GM12872 (cell line): ENCODE measurements around the gene PFDN4.

Experiments
- TF ChIP-seq, protein P1 (sequence below): IDR thresholded peaks from 3 replicates; pipeline ENCODE4 v1.5.1; 2011; ENCODE audit warnings: low read depth, mild to moderate bottlenecking, low read length, moderate library complexity; ENCODE audit not compliant: insufficient read depth

PFDN4 gene

GRCh38 chr20:54267483-54268003 lies 59.7 kb downstream of the PFDN4 start:
- TF ChIP-seq, protein P1, sequence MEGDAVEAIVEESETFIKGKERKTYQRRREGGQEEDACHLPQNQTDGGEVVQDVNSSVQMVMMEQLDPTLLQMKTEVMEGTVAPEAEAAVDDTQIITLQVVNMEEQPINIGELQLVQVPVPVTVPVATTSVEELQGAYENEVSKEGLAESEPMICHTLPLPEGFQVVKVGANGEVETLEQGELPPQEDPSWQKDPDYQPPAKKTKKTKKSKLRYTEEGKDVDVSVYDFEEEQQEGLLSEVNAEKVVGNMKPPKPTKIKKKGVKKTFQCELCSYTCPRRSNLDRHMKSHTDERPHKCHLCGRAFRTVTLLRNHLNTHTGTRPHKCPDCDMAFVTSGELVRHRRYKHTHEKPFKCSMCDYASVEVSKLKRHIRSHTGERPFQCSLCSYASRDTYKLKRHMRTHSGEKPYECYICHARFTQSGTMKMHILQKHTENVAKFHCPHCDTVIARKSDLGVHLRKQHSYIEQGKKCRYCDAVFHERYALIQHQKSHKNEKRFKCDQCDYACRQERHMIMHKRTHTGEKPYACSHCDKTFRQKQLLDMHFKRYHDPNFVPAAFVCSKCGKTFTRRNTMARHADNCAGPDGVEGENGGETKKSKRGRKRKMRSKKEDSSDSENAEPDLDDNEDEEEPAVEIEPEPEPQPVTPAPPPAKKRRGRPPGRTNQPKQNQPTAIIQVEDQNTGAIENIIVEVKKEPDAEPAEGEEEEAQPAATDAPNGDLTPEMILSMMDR = no peak

DNA sequence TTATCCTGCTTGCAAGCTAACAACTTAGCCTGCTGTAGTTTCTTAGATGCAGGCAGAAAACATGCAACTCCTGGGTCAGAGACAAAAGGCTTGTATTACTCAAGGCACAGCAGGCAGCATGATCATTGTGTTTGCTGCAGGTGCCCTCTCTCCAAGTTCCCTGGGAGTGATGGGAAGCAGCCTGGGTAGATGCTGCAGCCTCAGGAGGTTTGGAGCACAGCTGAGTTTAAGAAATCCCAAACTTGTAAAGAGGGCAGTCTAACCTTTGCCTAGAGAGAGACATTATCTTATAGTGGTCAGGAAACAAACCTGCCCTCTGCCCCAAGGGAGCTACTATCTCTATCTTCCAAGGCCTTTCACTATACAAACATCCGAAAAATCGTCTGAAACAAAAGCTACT lies 61.1 kb downstream of the PFDN4 start:
- TF ChIP-seq, protein P1 = no peak
